Choroid plexus epithelial cell (primary cell): ENCODE results near the gene TMBIM6.
"Not testable (repeated sequence)": the region's sequence is repeated elsewhere in the genome, so short reads cannot be mapped to it uniquely, and the experiment has no call there.

Experiments
- DNase-seq: peaks from one replicate; pipeline ENCODE4 v3.0.0-alpha.2; 2010; ENCODE audit warnings: low read depth
- H3K4me3 ChIP-seq: 2 replicates; pipeline ENCODE4 v1.5.1; 2011; ENCODE audit warnings: low read depth, mild to moderate bottlenecking, control low read depth, low read length, moderate library complexity
- TF ChIP-seq, protein P1 (sequence below): conservative IDR thresholded peaks from 2 replicates; pipeline ENCODE4 v1.5.1; 2011; ENCODE audit warnings: low read depth, mild to moderate bottlenecking, control low read depth, inconsistent platforms, low read length, moderate library complexity

Gene TMBIM6

DNA sequence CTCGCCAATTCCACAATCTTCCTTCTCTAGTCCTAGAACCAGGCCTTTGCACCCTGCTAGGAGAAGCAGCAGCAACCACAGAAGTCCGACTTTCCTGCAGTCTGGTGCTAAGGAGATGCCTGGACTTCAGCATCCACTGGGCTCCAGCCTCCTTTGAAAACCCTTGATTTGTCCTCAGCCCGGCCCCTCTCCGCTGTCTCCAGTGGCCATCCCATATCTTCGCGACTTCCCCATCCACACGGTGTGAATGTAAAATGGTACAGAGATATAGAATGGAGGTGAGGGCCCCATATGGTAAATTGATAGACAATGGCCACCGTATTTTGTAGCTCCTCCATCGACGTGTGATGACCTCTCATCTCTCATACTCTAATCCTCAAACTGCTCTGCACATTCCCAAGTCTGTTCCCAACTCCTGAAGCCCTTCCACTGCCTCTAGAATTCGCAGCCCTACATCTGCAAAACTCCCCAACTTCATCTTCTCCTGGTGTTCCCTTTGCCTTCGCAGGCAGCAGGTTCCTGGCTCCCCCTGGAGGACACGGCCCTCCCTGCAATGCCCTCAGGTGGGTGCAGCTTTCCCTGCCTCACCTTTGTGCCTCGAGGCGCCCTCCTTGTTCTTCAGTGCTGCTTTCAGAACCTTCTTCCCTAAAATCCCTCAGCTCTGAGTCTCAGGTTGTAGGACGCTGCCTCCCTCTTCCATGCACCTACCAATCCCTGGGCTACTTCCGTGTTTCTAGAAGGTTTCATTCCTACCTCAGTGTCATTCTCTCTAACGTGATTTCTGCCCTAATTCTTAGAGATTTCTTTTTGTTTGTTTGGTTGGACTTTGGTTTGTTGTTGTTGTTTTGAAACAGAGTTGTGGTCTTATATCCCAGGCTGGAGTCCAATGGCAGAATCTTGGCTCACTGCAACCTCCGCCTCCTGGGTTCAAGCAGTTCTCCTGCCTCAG is 36.7 kb downstream of the TMBIM6 start:
- peak; percentile 50 for DNase-seq
- TF ChIP-seq, protein P1, sequence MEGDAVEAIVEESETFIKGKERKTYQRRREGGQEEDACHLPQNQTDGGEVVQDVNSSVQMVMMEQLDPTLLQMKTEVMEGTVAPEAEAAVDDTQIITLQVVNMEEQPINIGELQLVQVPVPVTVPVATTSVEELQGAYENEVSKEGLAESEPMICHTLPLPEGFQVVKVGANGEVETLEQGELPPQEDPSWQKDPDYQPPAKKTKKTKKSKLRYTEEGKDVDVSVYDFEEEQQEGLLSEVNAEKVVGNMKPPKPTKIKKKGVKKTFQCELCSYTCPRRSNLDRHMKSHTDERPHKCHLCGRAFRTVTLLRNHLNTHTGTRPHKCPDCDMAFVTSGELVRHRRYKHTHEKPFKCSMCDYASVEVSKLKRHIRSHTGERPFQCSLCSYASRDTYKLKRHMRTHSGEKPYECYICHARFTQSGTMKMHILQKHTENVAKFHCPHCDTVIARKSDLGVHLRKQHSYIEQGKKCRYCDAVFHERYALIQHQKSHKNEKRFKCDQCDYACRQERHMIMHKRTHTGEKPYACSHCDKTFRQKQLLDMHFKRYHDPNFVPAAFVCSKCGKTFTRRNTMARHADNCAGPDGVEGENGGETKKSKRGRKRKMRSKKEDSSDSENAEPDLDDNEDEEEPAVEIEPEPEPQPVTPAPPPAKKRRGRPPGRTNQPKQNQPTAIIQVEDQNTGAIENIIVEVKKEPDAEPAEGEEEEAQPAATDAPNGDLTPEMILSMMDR: peak; percentile 95
- H3K4me3 ChIP-seq: no peak overlapping the region

DNA sequence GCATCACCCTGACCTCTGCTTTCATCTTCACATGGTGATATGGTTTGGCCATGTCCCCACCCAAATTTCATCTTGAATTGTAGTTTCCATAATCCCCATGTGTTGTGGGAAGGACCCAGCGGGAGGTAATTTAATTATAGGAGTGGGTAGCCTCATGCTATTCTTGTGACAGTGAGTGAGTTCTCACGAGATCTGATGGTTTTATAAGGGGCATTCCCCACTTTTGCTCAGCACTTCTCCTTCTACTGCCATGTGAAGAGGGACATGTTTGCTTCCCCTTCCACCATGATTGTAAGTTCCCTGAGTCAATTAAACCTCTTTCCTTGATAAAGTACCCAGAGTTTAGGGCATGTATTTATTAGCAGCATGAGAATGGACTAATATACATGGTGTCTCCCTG is 38.2 kb downstream of the TMBIM6 start:
- TF ChIP-seq, protein P1: no peak
- DNase-seq: no peak
- H3K4me3 ChIP-seq: no peak overlapping the region

DNA sequence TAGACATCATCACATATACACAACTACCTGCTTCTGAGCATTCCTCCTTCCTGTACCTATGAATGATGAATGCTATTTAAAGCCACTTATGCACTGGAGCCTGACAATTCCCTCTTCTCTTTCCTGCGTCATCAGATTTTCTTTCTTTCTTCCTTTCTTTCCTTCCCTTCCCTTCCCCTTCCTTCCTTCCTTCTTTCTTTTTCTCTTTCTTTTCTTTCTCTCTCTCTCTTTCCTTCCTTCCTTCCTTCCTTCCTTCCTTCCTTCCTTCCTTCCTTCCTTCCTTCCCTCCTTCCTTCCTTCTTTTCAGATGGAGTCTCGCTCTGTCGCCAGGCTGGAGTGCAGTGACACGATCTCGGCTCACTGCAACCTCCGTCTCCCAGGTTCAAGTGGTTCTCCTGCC is 39.6 kb downstream of the TMBIM6 start:
- H3K4me3 ChIP-seq, DNase-seq: not testable (repeated sequence)

DNA sequence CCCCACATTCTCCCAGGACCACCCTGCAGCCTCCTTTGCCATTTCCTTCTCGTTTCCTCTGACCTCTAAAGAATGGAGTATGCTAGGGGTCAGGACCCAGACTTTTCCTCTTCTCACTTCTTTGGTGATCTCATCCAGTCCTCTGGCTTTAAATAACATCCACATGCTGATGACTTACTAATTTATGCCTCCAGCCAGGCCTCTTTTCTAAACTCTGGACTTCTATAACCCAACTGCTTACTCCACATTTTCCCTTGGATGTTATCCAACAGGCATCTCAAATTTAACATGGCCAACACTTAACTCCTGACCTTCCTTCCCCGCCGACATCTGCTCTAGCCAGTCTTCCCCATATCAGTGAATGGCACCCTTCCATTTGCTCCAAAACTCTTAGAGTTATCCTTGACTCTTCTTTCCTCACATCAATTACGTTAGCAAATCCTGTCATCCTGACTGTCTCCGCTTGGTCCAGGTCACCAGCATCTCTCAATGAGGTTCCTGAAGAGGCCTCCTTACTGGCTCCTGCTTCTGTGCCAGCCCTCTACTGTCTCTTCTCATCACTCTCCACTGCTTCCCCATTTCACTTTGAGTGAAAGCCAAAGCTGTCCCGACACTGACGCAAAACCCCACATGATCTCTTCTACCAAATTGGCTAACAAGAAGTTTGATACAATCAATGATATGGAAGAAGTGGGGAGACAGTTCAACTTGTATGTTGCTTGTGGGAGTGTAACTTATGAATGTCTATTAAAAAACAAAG is 42.7 kb downstream of the TMBIM6 start:
- TF ChIP-seq, protein P1: no peak
- DNase-seq: peak; percentile 82
- no peak overlapping the region for H3K4me3 ChIP-seq

DNA sequence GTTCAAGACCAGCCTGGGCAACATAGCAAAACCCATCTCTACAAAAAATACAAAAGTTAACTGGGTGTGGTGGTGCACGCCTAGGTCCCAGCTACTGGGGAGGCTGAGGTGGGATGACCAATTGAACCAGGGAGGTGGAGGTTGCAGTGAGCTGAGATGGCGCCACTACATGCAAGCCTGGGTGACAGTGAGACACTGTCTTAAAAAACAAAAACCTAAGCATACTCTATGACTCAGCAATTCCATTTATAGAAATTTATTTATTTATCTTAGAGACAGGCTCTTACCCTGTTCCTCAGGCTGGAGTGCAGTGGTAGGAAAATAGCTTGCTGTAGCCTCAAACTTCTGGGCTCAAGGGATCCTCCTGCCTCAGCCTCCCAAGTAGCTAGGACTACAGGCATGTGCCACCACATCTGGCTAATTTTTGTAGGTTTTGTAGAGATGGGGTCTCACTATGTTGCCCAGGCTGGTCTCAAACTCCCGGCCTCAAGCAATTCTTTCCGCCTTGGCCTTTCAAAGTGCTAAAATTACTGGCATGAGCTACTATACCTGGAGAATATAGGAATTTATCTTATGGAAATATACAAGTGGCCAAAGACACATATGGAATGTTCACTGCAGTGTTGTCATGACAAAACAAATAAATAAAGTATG is 43.5 kb downstream of the TMBIM6 start:
- TF ChIP-seq, protein P1: no peak
- H3K4me3 ChIP-seq: no peak overlapping the region
- peak; percentile 59 for DNase-seq

DNA sequence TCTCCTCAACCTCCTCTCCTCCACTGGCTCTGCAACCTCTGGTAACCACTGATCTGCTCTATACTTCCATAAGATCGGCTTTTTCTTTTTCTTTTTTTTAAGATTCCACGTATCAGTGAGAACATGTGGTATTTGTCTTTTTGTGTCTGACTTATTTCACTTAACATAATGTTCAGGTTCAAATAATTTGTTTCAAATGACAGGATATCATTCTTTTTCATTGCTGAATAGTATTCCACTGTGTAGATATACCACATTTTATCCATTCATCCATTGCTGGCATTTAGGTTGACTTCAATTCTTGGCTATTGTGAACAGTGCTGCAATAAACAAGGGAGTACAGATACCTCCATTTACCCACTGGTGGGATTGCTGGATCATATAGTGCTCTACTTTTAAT is 46.3 kb downstream of the TMBIM6 start:
- H3K4me3 ChIP-seq: no peak overlapping the region
- TF ChIP-seq, protein P1: no peak
- no peak for DNase-seq

DNA sequence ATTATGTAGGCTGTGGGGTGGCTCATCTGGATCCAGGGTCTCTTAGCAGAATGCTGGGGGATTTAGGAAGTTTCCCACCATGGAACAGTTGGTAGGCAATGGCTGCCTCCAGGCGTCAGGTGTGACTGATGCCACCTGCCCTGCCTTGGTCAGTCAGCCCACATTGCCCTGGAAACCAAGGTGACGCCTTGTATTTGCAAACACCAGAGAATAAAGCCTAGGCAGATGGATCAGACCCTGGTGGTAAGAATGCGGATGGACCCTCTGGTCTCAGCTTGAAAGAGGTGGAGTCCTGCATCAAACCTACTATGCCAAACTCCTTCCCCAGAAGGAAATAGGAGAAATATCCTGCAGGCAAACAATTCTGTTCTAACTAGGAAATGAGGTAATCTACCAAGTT is 48.6 kb downstream of the TMBIM6 start:
- no peak for DNase-seq
- TF ChIP-seq, protein P1: peak; percentile 27

More for the DNA sequence above, 48.6 kb downstream of the TMBIM6 start:
- H3K4me3 ChIP-seq: no peak overlapping the region
